Measurements from ENCODE around the gene MATR3.
A peak's percentile ranks its signal among the peaks of the same experiment; 100 is the strongest.
"Not testable (repeated sequence)": the region's sequence is repeated elsewhere in the genome, so short reads cannot be mapped to it uniquely, and the experiment has no call there.

The MATR3 gene

GRCh38 chr5:139299486-139299885 lies 5.9 kb downstream of the MATR3 start:
- no peak for DNase-seq

GRCh38 chr5:139301808-139302499 lies 8.4 kb downstream of the MATR3 start:
- DNase-seq = no peak

GRCh38 chr5:139304391-139305324 lies 11.1 kb downstream of the MATR3 start:
- no peak for DNase-seq

- no peak for DNase-seq
These were observed 12.7 kb downstream of the MATR3 start for GRCh38 chr5:139306197-139306596.

- DNase-seq = no peak
These were observed 13.3 kb downstream of the MATR3 start for GRCh38 chr5:139306628-139307379.

- DNase-seq = no peak
These were observed 15.3 kb downstream of the MATR3 start for GRCh38 chr5:139308797-139309196.

- DNase-seq = not testable (repeated sequence)
These were observed 17.2 kb downstream of the MATR3 start for GRCh38 chr5:139310715-139311186.

- DNase-seq = no peak
These were observed 18.5 kb downstream of the MATR3 start for GRCh38 chr5:139312075-139312474.

- no peak for DNase-seq
These were observed 20.7 kb downstream of the MATR3 start for GRCh38 chr5:139314276-139314675.

- DNase-seq = no peak
These were observed 21.6 kb downstream of the MATR3 start for GRCh38 chr5:139315056-139315615.

- no peak for DNase-seq
These were observed 42.3 kb downstream of the MATR3 start for GRCh38 chr5:139335811-139336210.

GRCh38 chr5:139340051-139340450 lies 46.5 kb downstream of the MATR3 start:
- DNase-seq = no peak

- no peak for DNase-seq
These were observed 47.7 kb downstream of the MATR3 start for GRCh38 chr5:139341187-139341688.

- DNase-seq = peak; percentile 97
These were observed 48.3 kb downstream of the MATR3 start, which contains the start of gene PAIP2 for GRCh38 chr5:139341689-139342422. PAIP2 (plus strand) TSS chr5:139341854; CDS start chr5:139363785, 21,931 bp downstream.

GRCh38 chr5:139342423-139342723 lies 48.8 kb downstream of the MATR3 start:
- no peak for DNase-seq

- no peak for DNase-seq
These were observed 49.9 kb downstream of the MATR3 start for GRCh38 chr5:139343476-139343875.

GRCh38 chr5:139344177-139344576 lies 50.6 kb downstream of the MATR3 start:
- no peak for DNase-seq

GRCh38 chr5:139345442-139345841 lies 51.9 kb downstream of the MATR3 start:
- not testable (repeated sequence) for DNase-seq

- DNase-seq = not testable (repeated sequence)
These were observed 54.3 kb downstream of the MATR3 start for GRCh38 chr5:139347863-139348262.

- DNase-seq = no peak
These were observed 60.6 kb downstream of the MATR3 start for GRCh38 chr5:139354186-139354585.

GRCh38 chr5:139355900-139356299 lies 62.4 kb downstream of the MATR3 start:
- DNase-seq = not testable (repeated sequence)

- no peak for DNase-seq
These were observed 64.5 kb downstream of the MATR3 start for GRCh38 chr5:139358064-139358463.
